Testis (tissue), 3 donors: ENCODE results near the gene ZMIZ1. TPM values are rescaled to one million over a fixed set of nuclear protein-coding genes. Genes with fewer than 3 reads are reported as not detected.

Experiments
- DNase-seq: peaks from one replicate; pipeline ENCODE4 v3.0.0-alpha.2; 2019
- H3K27ac ChIP-seq, 2 donors: fragments of 200-600 bp; sonication (generic); one replicate each; pipeline ENCODE4 v1.5.1; 2019
- H3K27me3 ChIP-seq: fragments of 200-600 bp; sonication (generic); one replicate; pipeline ENCODE4 v1.5.1; 2019
- H3K36me3 ChIP-seq: fragments of 200-600 bp; sonication (generic); one replicate; pipeline ENCODE4 v1.5.1; 2017; ENCODE audit warnings: low read depth; ENCODE audit errors: missing control alignments
- H3K4me1 ChIP-seq: fragments of 200-600 bp; sonication (generic); one replicate; pipeline ENCODE4 v1.5.1; 2019
- H3K4me3 ChIP-seq, 2 donors: fragments of 200-600 bp; sonication (generic); one replicate each; pipeline ENCODE4 v1.5.1; 2017 to 2019
- H3K9me3 ChIP-seq: fragments of 200-600 bp; sonication (generic); one replicate; pipeline ENCODE4 v1.5.1; 2017
- POLR2A ChIP-seq: fragments of 450-650 bp; IDR thresholded peaks from one replicate; pipeline ENCODE4 v1.6.1; 2017; ENCODE audit warnings: antibody characterized with exemption, mild to moderate bottlenecking, moderate library complexity
- WGBS, 2 donors: methylation state at CpG; one replicate each; pipeline ENCODE4 v1.1.5; 2018; 5-methylcytosine and 5-hydroxymethylcytosine counted together
- intact Hi-C: fragments of 100-400 bp; cut with DNase I; formaldehyde crosslinking; loops from one replicate; pipeline ENCODE4 v1.15.1; 2023; ENCODE audit warnings: low total_unique reads
- polyA plus RNA-seq: library from polyadenylated mRNA; stranded (reverse); fragments of 350-450 nt; fragmentation: Illumina TruSeq; extraction: RNeasy Lipid Tissue Mini Kit (QIAGEN cat#74804); gene quantifications from one replicate; pipeline ENCODE4 v1.2.3, GENCODE V29; 2014; ENCODE audit warnings: low read depth, low replicate concordance; ENCODE audit not compliant: insufficient read depth
- total RNA-seq, 2 donors: library from RNA; depleted of rRNA; stranded (reverse); fragments of >200 nt; gene quantifications; one replicate each; pipeline ENCODE4 v1.2.3, GENCODE V29; 2016
- TF ChIP-seq, protein P1 (sequence below), 3 experiments: fragments of 450-650 bp in 2 of 3; fragments of 200-600 bp in 1 of 3; sonication (generic) in 1 of 3; IDR thresholded peaks; one replicate each; pipeline ENCODE4 v1.5.1; 2016 to 2019; ENCODE audit warnings: antibody characterized with exemption in 3 of 3, mild to moderate bottlenecking in 2 of 3, moderate library complexity in 1 of 3

The ZMIZ1 gene
- total and polyA plus RNA-seq, 3 donors from 2014 or later, result 15.2 to 22.0 (median 18.8) TPM

DNA sequence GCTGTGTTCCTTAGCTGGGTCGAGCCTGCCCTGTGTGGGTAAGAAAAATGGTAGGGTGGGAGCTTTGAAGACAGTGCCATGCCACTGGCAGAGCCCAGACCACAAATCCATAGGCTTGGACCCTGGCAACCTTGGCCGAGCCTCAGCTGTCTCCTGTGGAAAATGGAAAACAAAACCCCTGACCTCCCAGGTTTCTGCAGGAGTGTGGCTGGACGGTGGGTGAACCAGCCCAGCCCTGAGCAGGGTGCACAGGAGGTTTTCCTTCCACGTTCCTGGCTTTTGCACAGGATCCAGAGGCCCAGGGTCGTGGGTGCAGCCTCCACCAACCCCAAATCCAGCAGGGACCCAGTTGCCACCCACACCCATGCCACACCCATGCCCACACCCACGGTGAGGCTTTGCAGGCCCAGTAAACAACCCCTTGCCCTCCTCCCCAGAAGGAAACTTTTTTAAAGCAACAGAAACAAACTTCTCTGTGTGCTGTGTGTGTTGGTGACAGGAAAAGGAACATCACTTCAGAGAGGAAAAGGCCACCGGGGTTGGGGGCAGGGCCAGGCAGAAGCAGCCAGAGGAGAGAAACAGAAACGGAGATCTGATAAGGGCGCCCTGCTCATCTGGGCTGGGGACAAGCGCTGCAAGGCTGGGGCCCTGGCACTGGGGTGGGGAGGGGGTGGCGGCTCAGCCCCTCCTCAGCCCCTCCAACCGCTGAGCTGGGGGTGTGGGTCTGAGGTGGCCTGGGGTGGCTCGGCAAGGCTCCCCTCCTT lies 20.7 kb upstream of the ZMIZ1 start:
- intact Hi-C loops, result no loop called here
- no peak for DNase-seq
- WGBS, 2 donors, result 67 to 71% methylated on average over 10 to 13 of the region's 13 CpGs
- no peaks in the 10 kb centered on the region for H3K9me3 ChIP-seq
- no peak overlapping the region for H3K27ac ChIP-seq
- TF ChIP-seq, protein P1, sequence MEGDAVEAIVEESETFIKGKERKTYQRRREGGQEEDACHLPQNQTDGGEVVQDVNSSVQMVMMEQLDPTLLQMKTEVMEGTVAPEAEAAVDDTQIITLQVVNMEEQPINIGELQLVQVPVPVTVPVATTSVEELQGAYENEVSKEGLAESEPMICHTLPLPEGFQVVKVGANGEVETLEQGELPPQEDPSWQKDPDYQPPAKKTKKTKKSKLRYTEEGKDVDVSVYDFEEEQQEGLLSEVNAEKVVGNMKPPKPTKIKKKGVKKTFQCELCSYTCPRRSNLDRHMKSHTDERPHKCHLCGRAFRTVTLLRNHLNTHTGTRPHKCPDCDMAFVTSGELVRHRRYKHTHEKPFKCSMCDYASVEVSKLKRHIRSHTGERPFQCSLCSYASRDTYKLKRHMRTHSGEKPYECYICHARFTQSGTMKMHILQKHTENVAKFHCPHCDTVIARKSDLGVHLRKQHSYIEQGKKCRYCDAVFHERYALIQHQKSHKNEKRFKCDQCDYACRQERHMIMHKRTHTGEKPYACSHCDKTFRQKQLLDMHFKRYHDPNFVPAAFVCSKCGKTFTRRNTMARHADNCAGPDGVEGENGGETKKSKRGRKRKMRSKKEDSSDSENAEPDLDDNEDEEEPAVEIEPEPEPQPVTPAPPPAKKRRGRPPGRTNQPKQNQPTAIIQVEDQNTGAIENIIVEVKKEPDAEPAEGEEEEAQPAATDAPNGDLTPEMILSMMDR (IDR thresholded peaks at IDR 0.05), result no peak
- no peak for TF ChIP-seq POLR2A
- H3K4me3 ChIP-seq, result no peak overlapping the region
- H3K4me1 ChIP-seq, result peaks cover 2% of the 10 kb centered on the region
- no peaks in the 10 kb centered on the region for H3K36me3 ChIP-seq
- no peaks in the 10 kb centered on the region for H3K27me3 ChIP-seq

DNA sequence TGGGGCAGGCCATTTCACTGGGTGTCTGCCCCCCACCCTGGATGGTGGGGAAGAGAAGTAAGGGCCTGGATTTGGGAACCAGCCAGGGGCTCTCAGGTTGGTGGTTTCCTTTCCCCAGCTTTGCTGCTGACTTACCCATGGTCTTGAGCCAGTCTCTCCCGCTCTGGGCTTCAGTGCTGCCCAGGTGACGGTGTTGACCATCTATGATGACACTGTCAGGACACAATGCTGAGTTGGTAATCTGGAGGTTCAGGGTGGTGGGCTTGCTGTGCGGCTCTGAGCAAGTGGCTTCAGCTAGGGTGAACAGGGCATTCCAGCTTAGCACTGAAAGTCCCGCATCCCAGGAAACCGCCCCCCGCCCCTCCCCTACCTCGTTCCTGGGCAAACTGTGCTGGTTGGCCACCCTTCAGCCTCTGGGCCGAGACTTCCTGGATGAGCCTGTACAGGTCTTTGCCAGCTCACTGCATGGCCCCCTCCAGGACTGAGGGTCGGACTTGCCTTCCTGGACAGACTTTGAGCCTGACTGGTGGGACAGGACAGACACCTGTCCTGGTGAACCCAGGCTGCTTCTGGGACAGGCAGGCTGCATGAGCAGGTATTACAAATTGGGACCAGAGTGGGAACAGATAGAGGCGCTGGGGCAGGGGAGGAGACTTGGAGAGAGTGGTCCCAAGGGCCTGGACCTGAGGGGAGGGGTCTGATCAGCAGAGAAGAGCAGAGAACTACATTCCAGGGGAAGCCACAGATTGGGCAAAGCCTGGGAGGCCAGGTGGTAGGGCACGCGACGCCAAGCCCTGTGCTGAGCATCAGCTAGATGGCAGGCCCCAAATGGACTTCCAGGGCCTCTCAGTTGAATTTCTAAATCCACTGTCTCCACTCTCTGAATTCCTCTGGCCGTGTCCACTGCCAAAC lies 19.9 kb upstream of the ZMIZ1 start:
- H3K4me1 ChIP-seq, result peaks cover 2% of the 10 kb centered on the region
- TF ChIP-seq POLR2A, result no peak
- TF ChIP-seq, protein P1 (IDR thresholded peaks at IDR 0.05), result no peak
- H3K27me3 ChIP-seq, result no peaks in the 10 kb centered on the region
- no peaks in the 10 kb centered on the region for H3K36me3 ChIP-seq
- WGBS, 2 donors, result 73 to 92% methylated on average over 5 to 14 of the region's 14 CpGs
- no peak overlapping the region for H3K27ac ChIP-seq
- intact Hi-C loops, result no loop called here
- no peak for DNase-seq
- no peak overlapping the region for H3K4me3 ChIP-seq
- H3K9me3 ChIP-seq, result no peaks in the 10 kb centered on the region

DNA sequence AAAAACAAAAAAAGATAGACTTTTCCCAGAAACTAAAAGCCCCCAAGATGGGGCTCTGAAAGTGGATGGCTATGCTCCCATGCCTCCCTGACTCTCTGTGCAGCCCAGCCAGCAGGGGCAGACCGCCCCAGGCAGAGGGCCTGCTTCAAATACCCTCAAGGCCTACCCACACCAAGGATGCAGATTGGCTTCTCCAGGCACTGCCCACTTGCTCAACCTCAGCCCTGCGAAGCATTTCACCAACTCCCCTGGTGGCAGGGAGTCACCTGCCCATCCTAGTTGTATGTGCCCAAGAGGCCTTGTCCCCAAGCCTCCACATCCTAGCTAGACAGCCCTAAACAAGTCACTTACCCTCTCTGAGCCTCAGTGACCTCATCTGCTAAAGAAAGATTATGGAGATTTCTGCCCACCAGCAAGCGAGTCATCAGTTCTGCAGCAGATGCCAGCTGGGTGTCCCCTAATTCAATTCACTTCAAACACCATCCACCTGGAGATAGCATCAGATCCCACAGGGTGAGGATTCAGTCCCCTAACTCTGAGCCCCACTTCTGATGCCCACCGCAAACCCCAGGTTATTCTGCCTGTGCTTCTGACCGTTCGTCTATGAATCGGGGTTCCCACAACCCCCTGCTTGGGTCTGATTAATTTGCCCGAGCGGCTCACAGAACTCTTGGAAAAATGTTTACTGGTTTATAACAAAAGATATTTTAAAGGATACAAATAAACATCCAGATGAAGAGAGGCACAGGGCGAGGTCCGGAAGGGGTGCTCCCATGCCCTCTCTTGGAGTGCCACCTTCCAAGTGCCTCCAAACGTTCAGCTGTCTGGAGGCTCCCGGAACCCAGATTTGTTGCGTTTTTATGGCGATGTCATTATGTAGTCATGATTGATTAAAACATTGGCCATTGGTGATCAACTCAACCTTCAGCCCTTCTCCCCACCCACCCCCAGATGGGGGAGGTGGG lies 18.6 kb upstream of the ZMIZ1 start:
- 95% methylated on average over 15 of the region's 15 CpGs for WGBS, 2 donors
- Histone ChIP-seq H3K4me3 (no peak overlapping the region), H3K27me3 (no peaks in the 10 kb centered on the region), H3K36me3 (no peaks in the 10 kb centered on the region), H3K27ac (no peak overlapping the region), H3K4me1 (peaks cover 2% of the 10 kb centered on the region), H3K9me3 (no peaks in the 10 kb centered on the region)
- TF ChIP-seq POLR2A, result no peak
- TF ChIP-seq, protein P1 (IDR thresholded peaks at IDR 0.05), result no peak
- no peak for DNase-seq
- intact Hi-C loops, result no loop called here

DNA sequence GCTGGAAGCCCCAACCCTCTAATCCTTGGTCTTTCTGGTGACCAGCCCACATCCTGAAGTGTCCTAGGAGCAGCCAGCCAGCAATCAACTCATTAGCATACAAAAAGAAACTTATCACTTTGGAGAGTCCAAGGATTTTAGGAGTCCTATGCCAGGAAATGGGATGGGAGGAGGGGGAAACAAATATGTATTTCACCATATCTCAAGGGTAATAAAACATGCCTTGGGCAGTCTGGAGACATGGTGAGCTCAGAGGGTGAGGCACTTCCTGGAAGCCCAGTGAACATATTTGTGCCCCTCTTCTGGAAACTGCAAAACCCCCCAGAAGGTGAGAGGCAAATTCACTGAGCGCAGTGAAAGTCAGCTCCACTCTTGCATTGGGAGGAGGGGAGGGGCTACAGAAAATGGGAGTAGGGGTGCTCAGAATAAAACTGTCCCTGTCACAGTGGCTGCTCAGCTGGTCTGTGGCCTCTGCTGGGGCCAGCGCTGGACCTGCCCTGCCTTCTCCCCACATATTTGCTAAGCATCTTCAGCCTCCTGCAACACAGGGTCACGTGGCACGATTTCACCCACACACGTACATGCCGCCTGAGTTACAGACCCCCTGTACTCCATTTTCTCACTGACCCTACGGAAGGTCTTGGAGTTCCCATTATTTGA lies 17.7 kb upstream of the ZMIZ1 start:
- WGBS, 2 donors, result 83 to 96% methylated on average over 7 of the region's 7 CpGs
- DNase-seq, result no peak
- intact Hi-C loops, result no loop called here
- Histone ChIP-seq H3K4me3 (no peak overlapping the region), H3K9me3 (no peaks in the 10 kb centered on the region), H3K27me3 (no peaks in the 10 kb centered on the region), H3K27ac (no peak overlapping the region), H3K36me3 (no peaks in the 10 kb centered on the region), H3K4me1 (peaks cover 2% of the 10 kb centered on the region)
- TF ChIP-seq, protein P1 (IDR thresholded peaks at IDR 0.05), result no peak
- TF ChIP-seq POLR2A, result no peak
